Measurements from ENCODE around the gene STK25. TPM values are rescaled to one million over a fixed set of nuclear protein-coding genes. Genes with fewer than 3 reads are reported as not detected.

The STK25 gene
- total RNA-seq, 1 donor from 2014 or later = 226 TPM

- H3K4me3 Mint-ChIP-seq (ENCODE audit: low read depth) = no peak overlapping the region
- DNase-seq (ENCODE audit: low spot score, unreplicated experiment) = no peak
- no peaks in the 10 kb centered on the region for H3K4me1 Mint-ChIP-seq (ENCODE audit: low read depth)
- H3K36me3 Mint-ChIP-seq (ENCODE audit: insufficient read depth) = peaks cover 10% of the 10 kb centered on the region
- no peaks in the 10 kb centered on the region for H3K9me3 Mint-ChIP-seq (ENCODE audit: low read depth)
- no peak for TF ChIP-seq CTCF (IDR thresholded peaks at IDR 0.05; ENCODE audit: unreplicated experiment)
- no peak overlapping the region for H3K27ac Mint-ChIP-seq
- no peaks in the 10 kb centered on the region for H3K27me3 Mint-ChIP-seq
These were observed 19.3 kb downstream of the STK25 start for GRCh38 chr2:241489088-241489487.

DNA sequence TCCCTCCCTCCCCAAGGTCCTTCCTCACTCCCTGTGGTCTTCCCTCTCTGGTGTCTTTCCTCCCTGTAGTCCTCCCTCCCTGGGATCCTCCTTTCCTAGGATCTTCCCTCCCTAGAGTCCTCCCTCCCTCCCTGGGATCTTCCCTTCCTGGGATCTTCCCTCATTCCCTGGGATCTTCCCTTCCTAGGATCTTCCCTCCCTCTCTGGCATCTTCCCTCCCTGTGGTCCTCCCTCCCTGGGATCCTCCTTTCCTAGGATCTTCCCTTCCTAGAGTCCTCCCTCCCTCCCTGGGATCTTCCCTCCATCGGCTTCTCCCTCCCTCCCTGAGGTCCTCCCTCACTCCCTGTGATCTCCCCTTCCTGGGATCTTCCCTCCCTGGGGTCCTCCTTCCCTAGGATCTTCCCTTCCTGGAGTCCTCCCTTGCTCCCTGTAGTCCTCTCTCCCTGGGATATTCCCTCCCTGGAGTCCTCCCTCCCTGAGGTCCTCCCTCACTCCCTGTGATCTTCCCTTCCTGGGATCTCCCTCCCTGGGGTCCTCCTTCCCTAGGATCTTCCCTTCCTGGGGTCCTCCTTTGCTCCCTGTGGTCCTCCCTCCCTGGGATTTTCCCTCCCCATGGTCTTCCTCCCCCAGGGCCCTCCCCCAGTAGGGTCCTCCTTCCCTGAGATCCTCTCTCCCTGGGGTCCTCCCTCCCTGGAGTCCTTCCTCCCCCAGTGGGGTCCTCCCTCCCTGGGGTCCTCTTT, 23.0 kb downstream of the STK25 start:
- H3K4me3 Mint-ChIP-seq (ENCODE audit: low read depth) = no peak overlapping the region
- no peak for TF ChIP-seq CTCF (IDR thresholded peaks at IDR 0.05; ENCODE audit: unreplicated experiment)

DNA sequence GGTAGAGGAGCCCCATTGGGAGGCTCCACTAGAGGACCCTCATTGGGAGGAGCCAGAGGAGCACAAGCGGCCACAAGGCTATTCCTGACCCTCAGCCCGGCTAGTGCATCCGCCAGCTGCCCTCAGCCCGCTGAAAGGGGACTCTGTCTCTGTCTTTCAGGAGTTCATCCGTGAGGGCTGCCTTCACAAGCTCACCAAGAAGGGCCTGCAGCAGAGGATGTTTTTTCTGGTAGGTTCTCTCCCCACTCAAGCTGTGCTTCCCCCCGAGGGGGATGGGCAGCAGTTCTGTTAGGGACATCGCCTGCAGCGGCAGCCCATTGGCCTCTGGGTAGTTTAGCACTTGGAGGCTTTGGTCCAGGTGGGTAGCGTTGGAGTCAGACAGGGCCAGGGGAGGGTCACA, 25.1 kb downstream of the STK25 start:
- H3K9me3 Mint-ChIP-seq (ENCODE audit: low read depth) = no peaks in the 10 kb centered on the region
- no peak for DNase-seq (ENCODE audit: low spot score, unreplicated experiment)
- no peaks in the 10 kb centered on the region for H3K27me3 Mint-ChIP-seq
- no peak overlapping the region for H3K4me3 Mint-ChIP-seq (ENCODE audit: low read depth)
- peaks cover 6% of the 10 kb centered on the region for H3K36me3 Mint-ChIP-seq (ENCODE audit: insufficient read depth)
- H3K27ac Mint-ChIP-seq = no peak overlapping the region
- H3K4me1 Mint-ChIP-seq (ENCODE audit: low read depth) = no peaks in the 10 kb centered on the region
- no peak for TF ChIP-seq CTCF (IDR thresholded peaks at IDR 0.05; ENCODE audit: unreplicated experiment)

More for the DNA sequence above, 23.0 kb downstream of the STK25 start:
- no peak for DNase-seq (ENCODE audit: low spot score, unreplicated experiment)
- H3K9me3 Mint-ChIP-seq (ENCODE audit: low read depth) = no peaks in the 10 kb centered on the region
- no peak overlapping the region for H3K27ac Mint-ChIP-seq
- no peaks in the 10 kb centered on the region for H3K4me1 Mint-ChIP-seq (ENCODE audit: low read depth)
- peaks cover 7% of the 10 kb centered on the region for H3K36me3 Mint-ChIP-seq (ENCODE audit: insufficient read depth)
- no peaks in the 10 kb centered on the region for H3K27me3 Mint-ChIP-seq

DNA sequence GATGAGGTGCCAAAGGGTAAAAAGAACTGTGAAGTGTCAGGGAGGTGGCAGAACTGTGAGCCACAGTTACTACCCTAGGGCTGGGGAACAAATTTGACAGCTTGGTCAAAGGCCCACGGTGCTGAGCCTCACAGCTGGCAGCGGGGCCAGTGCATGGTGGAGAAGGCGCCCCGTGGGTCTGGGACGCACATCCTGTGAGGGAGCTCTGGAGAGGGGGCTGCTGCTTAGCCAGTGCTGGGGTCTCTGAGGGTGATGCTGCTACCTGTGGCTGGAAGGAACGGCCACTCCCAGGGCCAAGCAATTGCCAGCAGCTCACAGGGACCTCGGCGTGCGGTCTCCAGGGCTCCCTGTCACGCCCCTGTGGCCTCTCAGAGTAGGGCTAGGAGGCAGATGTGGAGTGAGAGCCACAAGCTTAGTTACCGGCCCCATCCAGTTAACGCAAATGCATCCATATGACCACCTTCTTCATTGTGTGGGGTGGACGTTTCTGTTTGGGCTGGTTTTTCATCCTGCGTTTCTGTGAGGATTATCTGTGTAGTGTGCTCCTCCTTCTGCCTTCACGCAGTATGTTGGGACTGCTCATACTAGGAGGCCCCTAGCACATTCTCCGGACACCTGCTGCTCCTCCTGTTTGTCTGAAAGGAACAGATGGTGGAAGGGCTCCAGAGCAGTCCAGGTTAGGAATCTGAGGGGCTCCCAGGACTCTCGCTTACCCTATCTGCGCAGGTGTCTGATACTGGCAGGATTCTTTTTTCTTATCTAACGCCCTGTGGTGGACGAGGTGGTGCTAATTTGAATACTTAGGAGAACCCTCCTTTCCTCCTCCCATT, 26.0 kb downstream of the STK25 start:
- no peaks in the 10 kb centered on the region for H3K27me3 Mint-ChIP-seq
- no peak for DNase-seq (ENCODE audit: low spot score, unreplicated experiment)
- no peak overlapping the region for H3K27ac Mint-ChIP-seq
- no peak overlapping the region for H3K4me3 Mint-ChIP-seq (ENCODE audit: low read depth)
- no peaks in the 10 kb centered on the region for H3K9me3 Mint-ChIP-seq (ENCODE audit: low read depth)
- TF ChIP-seq CTCF (IDR thresholded peaks at IDR 0.05; ENCODE audit: unreplicated experiment) = no peak
- peaks cover 7% of the 10 kb centered on the region for H3K36me3 Mint-ChIP-seq (ENCODE audit: insufficient read depth)
- no peaks in the 10 kb centered on the region for H3K4me1 Mint-ChIP-seq (ENCODE audit: low read depth)

DNA sequence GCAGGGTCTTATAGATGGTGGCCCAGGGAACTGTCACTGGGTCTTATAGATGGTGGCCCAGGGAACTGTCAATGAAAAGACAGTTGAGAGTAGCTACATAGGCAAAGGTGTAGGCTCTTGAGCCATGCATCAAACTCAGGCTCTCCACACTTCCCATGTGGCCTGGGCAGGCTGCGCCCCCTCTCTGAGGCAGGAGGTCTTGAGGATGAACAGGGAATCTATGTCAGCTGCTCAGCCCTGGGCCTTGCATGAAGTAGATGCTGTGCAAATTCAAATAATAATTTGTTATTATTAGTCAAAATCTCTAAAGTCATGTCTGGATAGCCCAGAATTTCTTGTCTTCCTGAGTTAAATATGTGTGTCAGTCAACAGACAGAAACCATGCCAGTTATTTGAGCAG, 26.7 kb downstream of the STK25 start:
- Mint-ChIP-seq H3K27ac (no peak overlapping the region), H3K36me3 (ENCODE audit: insufficient read depth) (peaks cover 5% of the 10 kb centered on the region), H3K4me3 (ENCODE audit: low read depth) (no peak overlapping the region), H3K9me3 (ENCODE audit: low read depth) (no peaks in the 10 kb centered on the region), H3K27me3 (no peaks in the 10 kb centered on the region), H3K4me1 (ENCODE audit: low read depth) (no peaks in the 10 kb centered on the region)
- no peak for DNase-seq (ENCODE audit: low spot score, unreplicated experiment)
- no peak for TF ChIP-seq CTCF (IDR thresholded peaks at IDR 0.05; ENCODE audit: unreplicated experiment)
